Measurements from ENCODE around the gene DDN.

DNA sequence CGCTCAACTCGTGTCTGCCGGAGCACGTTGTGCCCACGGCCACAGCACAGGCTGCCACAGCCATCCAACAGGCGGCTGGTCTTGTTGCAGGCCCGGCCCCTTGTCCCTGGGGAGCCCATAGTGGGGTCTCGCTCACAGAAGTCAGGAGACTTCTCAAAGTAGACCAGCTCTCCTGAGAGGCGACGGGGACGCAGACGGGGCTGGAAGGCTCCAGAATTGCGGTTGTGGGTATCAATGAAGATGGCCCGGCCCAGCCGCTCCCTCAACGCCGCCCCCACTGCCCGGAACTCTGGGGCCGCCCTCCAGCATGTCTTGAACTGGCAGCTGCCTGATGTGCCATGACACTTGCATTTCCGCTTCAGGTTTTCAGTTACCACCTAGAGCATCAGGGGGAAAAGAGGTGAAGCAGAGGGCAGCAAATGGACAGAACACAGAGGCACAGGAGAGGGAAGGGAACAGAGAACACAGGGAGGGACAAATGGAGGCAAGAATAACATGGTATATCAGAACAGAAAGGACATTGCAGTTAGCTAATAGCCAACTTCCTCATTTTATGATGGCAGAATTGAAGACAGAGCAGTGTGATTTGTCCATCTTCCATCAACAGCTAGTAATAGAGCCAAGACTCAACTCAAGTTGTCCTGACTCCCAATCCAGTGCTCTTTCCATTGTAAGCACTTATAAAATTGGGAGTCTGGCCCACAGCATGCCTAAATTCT, 32.8 kb downstream of the DDN start:
- TF ChIP-seq TCF7L2 (IDR thresholded peaks at IDR 0.05; ENCODE audit: low read depth, low read length) (no peak), REST (IDR thresholded peaks at IDR 0.05; ENCODE audit: insufficient read depth in 1 of 2, low read depth in 2 of 2, low read length in 1 of 2) (no peak)
- TF ChIP-seq, protein P1, sequence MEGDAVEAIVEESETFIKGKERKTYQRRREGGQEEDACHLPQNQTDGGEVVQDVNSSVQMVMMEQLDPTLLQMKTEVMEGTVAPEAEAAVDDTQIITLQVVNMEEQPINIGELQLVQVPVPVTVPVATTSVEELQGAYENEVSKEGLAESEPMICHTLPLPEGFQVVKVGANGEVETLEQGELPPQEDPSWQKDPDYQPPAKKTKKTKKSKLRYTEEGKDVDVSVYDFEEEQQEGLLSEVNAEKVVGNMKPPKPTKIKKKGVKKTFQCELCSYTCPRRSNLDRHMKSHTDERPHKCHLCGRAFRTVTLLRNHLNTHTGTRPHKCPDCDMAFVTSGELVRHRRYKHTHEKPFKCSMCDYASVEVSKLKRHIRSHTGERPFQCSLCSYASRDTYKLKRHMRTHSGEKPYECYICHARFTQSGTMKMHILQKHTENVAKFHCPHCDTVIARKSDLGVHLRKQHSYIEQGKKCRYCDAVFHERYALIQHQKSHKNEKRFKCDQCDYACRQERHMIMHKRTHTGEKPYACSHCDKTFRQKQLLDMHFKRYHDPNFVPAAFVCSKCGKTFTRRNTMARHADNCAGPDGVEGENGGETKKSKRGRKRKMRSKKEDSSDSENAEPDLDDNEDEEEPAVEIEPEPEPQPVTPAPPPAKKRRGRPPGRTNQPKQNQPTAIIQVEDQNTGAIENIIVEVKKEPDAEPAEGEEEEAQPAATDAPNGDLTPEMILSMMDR (IDR thresholded peaks at IDR 0.05): no peak

Measured in Panc1 (cell line).